Trophoblast cell (in vitro differentiated cells and primary cell): ENCODE data around the gene CGB2.

Experiments
- DNase-seq, 2 donors: peaks; one replicate each; pipeline ENCODE4 v3.0.0-alpha.2; 2016
- H2AFZ ChIP-seq: 2 replicates; pipeline ENCODE4 v1.6.1; 2013; ENCODE audit warnings: low read length, moderate library complexity, mild to moderate bottlenecking; ENCODE audit not compliant: insufficient read depth, poor library complexity
- H2AK5ac ChIP-seq: 2 replicates; pipeline ENCODE4 v1.6.1; 2013; ENCODE audit warnings: mild to moderate bottlenecking, low read length
- H2BK120ac ChIP-seq: 2 replicates; pipeline ENCODE4 v1.6.1; 2013; ENCODE audit warnings: low read length, mild to moderate bottlenecking, moderate library complexity; ENCODE audit not compliant: insufficient read depth, poor library complexity
- H2BK12ac ChIP-seq: 2 replicates; pipeline ENCODE4 v1.6.1; 2013; ENCODE audit warnings: mild to moderate bottlenecking, low read length, moderate library complexity
- H2BK5ac ChIP-seq: 2 replicates; pipeline ENCODE4 v1.6.1; 2013; ENCODE audit warnings: low read length, low read depth, moderate library complexity, mild to moderate bottlenecking; ENCODE audit not compliant: poor library complexity
- H3K14ac ChIP-seq: 2 replicates; pipeline ENCODE4 v1.6.1; 2013; ENCODE audit warnings: mild to moderate bottlenecking, low read length
- H3K18ac ChIP-seq: 2 replicates; pipeline ENCODE4 v1.6.1; 2013; ENCODE audit warnings: mild to moderate bottlenecking, low read length
- H3K23ac ChIP-seq: 2 replicates; pipeline ENCODE4 v1.6.1; 2013; ENCODE audit warnings: low read length
- H3K27ac ChIP-seq: 2 replicates; pipeline ENCODE4 v1.5.1; 2013; ENCODE audit warnings: low read depth, mild to moderate bottlenecking, inconsistent platforms, low read length, moderate library complexity
- H3K27me3 ChIP-seq: 2 replicates; pipeline ENCODE4 v1.6.1; 2013; ENCODE audit warnings: inconsistent platforms, mild to moderate bottlenecking, low read length, moderate library complexity; ENCODE audit not compliant: insufficient read depth
- H3K36me3 ChIP-seq, 2 experiments: 1 replicate in 1 of 2; 2 replicates in 1 of 2; pipeline ENCODE4 v1.6.1; 2013; ENCODE audit warnings: low read length in 2 of 2, mild to moderate bottlenecking in 2 of 2, moderate library complexity in 1 of 2; ENCODE audit not compliant: insufficient read depth in 2 of 2, control insufficient read depth in 1 of 2
- H3K4ac ChIP-seq: 2 replicates; pipeline ENCODE4 v1.6.1; 2013; ENCODE audit warnings: low read depth, mild to moderate bottlenecking, low read length, moderate library complexity
- H3K4me1 ChIP-seq, 2 experiments: 1 replicate in 1 of 2; 2 replicates in 1 of 2; pipeline ENCODE4 v1.6.1; 2013; ENCODE audit warnings: low read length in 2 of 2, mild to moderate bottlenecking in 2 of 2, moderate library complexity in 1 of 2; ENCODE audit not compliant: insufficient read depth in 2 of 2, control insufficient read depth in 1 of 2
- H3K4me2 ChIP-seq: 2 replicates; pipeline ENCODE4 v1.6.1; 2013; ENCODE audit warnings: inconsistent platforms, mild to moderate bottlenecking, low read length, moderate library complexity
- H3K4me3 ChIP-seq: 2 replicates; pipeline ENCODE4 v1.5.1; 2013; ENCODE audit warnings: mild to moderate bottlenecking, low read depth, low read length, inconsistent platforms
- H3K79me1 ChIP-seq: one replicate; pipeline ENCODE4 v1.6.1; 2013; ENCODE audit warnings: low read length
- H3K79me2 ChIP-seq: 2 replicates; pipeline ENCODE4 v1.6.1; 2013; ENCODE audit warnings: low read length, mild to moderate bottlenecking; ENCODE audit not compliant: control insufficient read depth, insufficient read depth, poor library complexity
- H3K9ac ChIP-seq: 2 replicates; pipeline ENCODE4 v1.6.1; 2013; ENCODE audit warnings: mild to moderate bottlenecking, low read length
- H3K9me3 ChIP-seq: 2 replicates; pipeline ENCODE4 v1.6.1; 2013; ENCODE audit warnings: low read depth, mild to moderate bottlenecking, control low read depth, inconsistent platforms, low read length; ENCODE audit not compliant: insufficient read depth
- H4K12ac ChIP-seq: 2 replicates; pipeline ENCODE4 v1.6.1; 2013; ENCODE audit warnings: low read depth, mild to moderate bottlenecking, low read length, moderate library complexity
- H4K8ac ChIP-seq: 2 replicates; pipeline ENCODE4 v1.6.1; 2013; ENCODE audit warnings: low read depth, mild to moderate bottlenecking, low read length, moderate library complexity
- H4K91ac ChIP-seq: one replicate; pipeline ENCODE4 v1.6.1; 2013; ENCODE audit warnings: low read depth, mild to moderate bottlenecking, low read length, moderate library complexity
- WGBS: extraction: QIAGEN DNeasy Blood & Tissue Kit; methylation state at CpG from one replicate; pipeline ENCODE4 v1.1.7; 2013; ENCODE audit warnings: missing lambda C conversion rate; ENCODE audit not compliant: insufficient read length, insufficient coverage; ENCODE audit errors: extremely low coverage; 5-methylcytosine and 5-hydroxymethylcytosine counted together

The CGB2 gene

GRCh38 chr19:48993175-48994034 lies 38.3 kb upstream of the CGB2 start, which contains the start of the genes GYS1 and RUVBL2:
Gene GYS1 (minus strand): TSS chr19:48993309. CDS start chr19:48993112, 197 bp downstream.
Gene RUVBL2 (plus strand): TSS chr19:48993887. CDS start chr19:48993912, 25 bp downstream.
- no CpG with 5 or more reads among the region's 56 CpGs for WGBS
- peak; percentile 100 for DNase-seq

DNA sequence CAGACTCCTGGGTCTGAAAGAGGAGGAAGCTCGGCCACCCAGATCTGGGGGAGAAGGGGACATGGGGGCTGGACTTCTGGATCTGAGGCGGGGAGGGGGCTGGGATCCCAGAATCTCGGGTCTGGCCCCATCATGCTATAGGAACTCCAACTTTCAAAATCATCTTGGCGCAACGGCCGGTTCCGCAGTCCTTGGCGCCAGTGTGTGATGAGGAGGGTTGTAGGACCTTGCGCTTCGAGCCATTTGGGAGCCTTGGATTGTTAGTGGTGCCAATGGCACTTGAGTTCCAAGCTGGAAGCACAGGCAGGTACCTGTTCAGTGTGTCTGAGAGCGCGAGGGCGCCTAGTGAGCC lies 37.7 kb upstream of the CGB2 start:
- Histone ChIP-seq H3K4me3 (peak overlapping the region; percentile 81), H3K27ac (no peak overlapping the region), H4K8ac (peak overlapping the region; percentile 87), H3K4me1 (peaks cover 21 to 28% of the 10 kb centered on the region in 2 experiments), H3K4ac (peak overlapping the region; percentile 75), H3K18ac (peak overlapping the region; percentile 32), H3K23ac (no peak overlapping the region), H2AK5ac (peak overlapping the region; percentile 40), H3K36me3 (peaks cover 12 to 13% of the 10 kb centered on the region in 2 experiments), H3K79me1 (peaks cover 17% of the 10 kb centered on the region), H4K91ac (peak overlapping the region; percentile 59), H3K9me3 (no peaks in the 10 kb centered on the region), H2BK12ac (no peak overlapping the region), H3K4me2 (peak overlapping the region; percentile 78), H2BK120ac (no peak overlapping the region), H3K14ac (peak overlapping the region; percentile 8), H3K27me3 (no peaks in the 10 kb centered on the region), H3K9ac (peak overlapping the region; percentile 79), H4K12ac (no peak overlapping the region), H2BK5ac (no peak overlapping the region), H2AFZ (peak overlapping the region; percentile 58), H3K79me2 (peaks cover 18% of the 10 kb centered on the region)
- DNase-seq = no peak
- no CpG with 5 or more reads among the region's 13 CpGs for WGBS

More at GRCh38 chr19:48993175-48994034, 38.3 kb upstream of the CGB2 start, which contains the start of the genes GYS1 and RUVBL2:
- Histone ChIP-seq H4K12ac (peak within 1 kb of the TSS; percentile 68), H4K8ac (peak within 1 kb of the TSS; percentile 87), H3K4me2 (peak within 1 kb of the TSS; percentile 86), H4K91ac (peak within 1 kb of the TSS; percentile 80), H3K4me3 (peak within 1 kb of the TSS; percentile 91), H3K79me1 (peaks cover 17% of the 10 kb centered on the region), H3K27me3 (no peaks in the 10 kb centered on the region), H2BK12ac (peak within 1 kb of the TSS; percentile 4), H3K9ac (peak within 1 kb of the TSS; percentile 91), H3K9me3 (no peaks in the 10 kb centered on the region), H2BK120ac (peak within 1 kb of the TSS; percentile 69), H3K18ac (peak within 1 kb of the TSS; percentile 64), H3K79me2 (peaks cover 18% of the 10 kb centered on the region), H3K4me1 (peaks cover 21 to 28% of the 10 kb centered on the region in 2 experiments), H2AK5ac (peak within 1 kb of the TSS; percentile 49), H3K36me3 (peaks cover 14 to 19% of the 10 kb centered on the region in 2 experiments), H2AFZ (peak within 1 kb of the TSS; percentile 58), H3K14ac (peak within 1 kb of the TSS; percentile 80), H3K27ac (peak within 1 kb of the TSS; percentile 70), H2BK5ac (peak within 1 kb of the TSS; percentile 73), H3K23ac (peak within 1 kb of the TSS; percentile 50), H3K4ac (peak within 1 kb of the TSS; percentile 96)

DNA sequence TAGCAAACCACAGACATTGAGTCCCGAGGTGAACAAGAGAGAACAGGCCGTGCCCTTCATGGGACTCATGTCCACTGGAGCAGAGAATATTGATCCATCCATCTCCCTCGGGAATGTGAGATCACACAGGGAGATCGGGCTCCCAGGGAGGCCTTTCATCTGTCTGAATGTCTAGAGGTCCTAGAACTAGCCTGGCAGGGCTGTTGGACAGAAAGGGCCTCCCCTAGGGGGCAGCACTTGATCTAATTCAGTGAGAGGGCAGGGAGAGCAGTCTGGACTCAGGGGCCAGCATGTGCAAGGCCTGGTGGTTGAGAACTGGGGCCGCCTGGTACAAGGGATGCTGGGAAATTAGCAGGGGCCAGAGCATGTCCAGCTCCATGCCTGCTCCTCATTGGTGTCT lies 33.7 kb upstream of the CGB2 start:
- WGBS = no CpG with 5 or more reads among the region's 5 CpGs
- Histone ChIP-seq H3K4me1 (peaks cover 0 to 6% of the 10 kb centered on the region in 2 experiments), H3K79me2 (peaks cover 4% of the 10 kb centered on the region), H2BK5ac (no peak overlapping the region), H3K27ac (no peak overlapping the region), H3K14ac (no peak overlapping the region), H2BK12ac (no peak overlapping the region), H4K8ac (no peak overlapping the region), H3K36me3 (peaks cover 4 to 9% of the 10 kb centered on the region in 2 experiments), H3K4me2 (no peak overlapping the region), H4K12ac (no peak overlapping the region), H4K91ac (no peak overlapping the region), H3K23ac (no peak overlapping the region), H2BK120ac (no peak overlapping the region), H3K79me1 (peaks cover 5% of the 10 kb centered on the region), H3K9ac (no peak overlapping the region), H3K18ac (no peak overlapping the region), H2AFZ (no peak overlapping the region), H2AK5ac (no peak overlapping the region), H3K9me3 (no peaks in the 10 kb centered on the region), H3K4me3 (no peak overlapping the region), H3K4ac (no peak overlapping the region), H3K27me3 (no peaks in the 10 kb centered on the region)
- peak; percentile 69 to 80 for DNase-seq

GRCh38 chr19:48999481-49000325 lies 32.0 kb upstream of the CGB2 start:
- H3K4ac ChIP-seq = no peak overlapping the region
- no peaks in the 10 kb centered on the region for H3K4me1 ChIP-seq
- no peak overlapping the region for H2AFZ ChIP-seq
- no peak overlapping the region for H3K4me3 ChIP-seq
- no peak overlapping the region for H3K23ac ChIP-seq
- H4K8ac ChIP-seq = no peak overlapping the region
- no peak overlapping the region for H3K18ac ChIP-seq
- no CpG with 5 or more reads among the region's 16 CpGs for WGBS
- no peaks in the 10 kb centered on the region for H3K9me3 ChIP-seq
- no peak overlapping the region for H2AK5ac ChIP-seq
- no peak overlapping the region for H4K91ac ChIP-seq
- no peaks in the 10 kb centered on the region for H3K79me2 ChIP-seq
- no peaks in the 10 kb centered on the region for H3K79me1 ChIP-seq
- H2BK120ac ChIP-seq = no peak overlapping the region
- H2BK5ac ChIP-seq = no peak overlapping the region
- no peak overlapping the region for H2BK12ac ChIP-seq
- H3K4me2 ChIP-seq = no peak overlapping the region
- no peak overlapping the region for H3K27ac ChIP-seq
- peaks cover 18 to 19% of the 10 kb centered on the region in 2 experiments for H3K36me3 ChIP-seq
- H3K14ac ChIP-seq = no peak overlapping the region
- H4K12ac ChIP-seq = no peak overlapping the region
- H3K9ac ChIP-seq = no peak overlapping the region
- H3K27me3 ChIP-seq = no peaks in the 10 kb centered on the region
- peak; percentile 74 to 85 for DNase-seq
